Natural killer cell treated with Interleukin-12 subunit alpha and Interleukin-12 subunit beta and Interleukin-15 and Interleukin-18, amount 100 ng/mL, for 72 hours (primary cell): ENCODE results near the gene GNAS-AS1. TPM values are rescaled to one million over a fixed set of nuclear protein-coding genes. Genes with fewer than 3 reads are reported as not detected.
A peak's percentile ranks its signal among the peaks of the same experiment; 100 is the strongest.

ENCODE experiments used
- ATAC-seq, 2 donors: fragments of 150-1000 bp; cut with Tn5 transposase in 1 of 2; sonication (Bioruptor Pico), chemical (Tn5 transposase) in 1 of 2; 2 replicates each; pipeline ENCODE4 v1.10.0; 2021
- DNase-seq: peaks from one replicate; pipeline ENCODE4 v3.0.0; 2022; ENCODE audit warnings: low spot score
- H3K27ac Mint-ChIP-seq, 2 donors: 1 replicate in 1 of 2; 2 replicates in 1 of 2; pipeline ENCODE4 v1.8.0; 2022; ENCODE audit warnings: mixed read lengths in 2 of 2, mild to moderate bottlenecking in 1 of 2, moderate library complexity in 1 of 2
- H3K27me3 Mint-ChIP-seq, 2 donors: 1 replicate in 1 of 2; 2 replicates in 1 of 2; pipeline ENCODE4 v1.8.0; 2022; ENCODE audit warnings: mixed read lengths in 2 of 2
- H3K36me3 Mint-ChIP-seq: one replicate; pipeline ENCODE4 v1.8.0; 2022; ENCODE audit warnings: mixed read lengths
- H3K4me1 Mint-ChIP-seq, 2 donors: 1 replicate in 1 of 2; 2 replicates in 1 of 2; pipeline ENCODE4 v1.8.0; 2022; ENCODE audit warnings: low read depth in 2 of 2, mixed read lengths in 2 of 2, mild to moderate bottlenecking in 1 of 2
- H3K4me3 Mint-ChIP-seq: one replicate; pipeline ENCODE4 v1.8.0; 2022; ENCODE audit warnings: mixed read lengths
- H3K9me3 Mint-ChIP-seq: 2 replicates; pipeline ENCODE4 v1.8.0; 2022; ENCODE audit warnings: mixed read lengths
- total RNA-seq, 2 donors: library from RNA; stranded (reverse); gene quantifications; one replicate each; pipeline ENCODE4 v1.2.3, GENCODE V29; 2022

The GNAS-AS1 gene
- total RNA-seq, 2 donors from 2014 or later, result 0.29 to 4.7 TPM

GRCh38 chr20:58793512-58794420, 56.9 kb downstream of the GNAS-AS1 start:
- Mint-ChIP-seq H3K36me3 (no peaks in the 10 kb centered on the region), H3K4me1 (no peaks in the 10 kb centered on the region), H3K27ac (no peak overlapping the region), H3K27me3 (peaks cover 3 to 15% of the 10 kb centered on the region in 2 donors), H3K4me3 (no peak overlapping the region), H3K9me3 (no peaks in the 10 kb centered on the region)
- DNase-seq, result no peak
- ATAC-seq, result peak in 1 of 2 donors; percentile 10

- Mint-ChIP-seq H3K27ac (no peak overlapping the region), H3K36me3 (no peaks in the 10 kb centered on the region), H3K27me3 (peaks cover 10 to 20% of the 10 kb centered on the region in 2 donors), H3K4me1 (no peaks in the 10 kb centered on the region), H3K9me3 (no peaks in the 10 kb centered on the region), H3K4me3 (no peak overlapping the region)
- DNase-seq, result no peak
- ATAC-seq, result no peak
Measured at GRCh38 chr20:58792426-58792825, 58.3 kb downstream of the GNAS-AS1 start.

GRCh38 chr20:58791286-58791685, 59.4 kb downstream of the GNAS-AS1 start:
- DNase-seq (no peak), ATAC-seq (no peak)
- H3K4me3 Mint-ChIP-seq, result no peak overlapping the region
- H3K9me3 Mint-ChIP-seq, result no peaks in the 10 kb centered on the region
- peaks cover 10 to 15% of the 10 kb centered on the region in 2 donors for H3K27me3 Mint-ChIP-seq
- no peaks in the 10 kb centered on the region for H3K36me3 Mint-ChIP-seq
- H3K27ac Mint-ChIP-seq, result no peak overlapping the region
- H3K4me1 Mint-ChIP-seq, result no peaks in the 10 kb centered on the region

- DNase-seq (no peak), ATAC-seq (no peak)
- H3K4me3 Mint-ChIP-seq, result no peak overlapping the region
- H3K9me3 Mint-ChIP-seq, result no peaks in the 10 kb centered on the region
- peaks cover 10 to 15% of the 10 kb centered on the region in 2 donors for H3K27me3 Mint-ChIP-seq
- no peaks in the 10 kb centered on the region for H3K4me1 Mint-ChIP-seq
- H3K36me3 Mint-ChIP-seq, result no peaks in the 10 kb centered on the region
- H3K27ac Mint-ChIP-seq, result no peak overlapping the region
Measured at GRCh38 chr20:58790454-58790853, 60.2 kb downstream of the GNAS-AS1 start.

- DNase-seq, result no peak
- Mint-ChIP-seq H3K27ac (no peak overlapping the region), H3K4me3 (no peak overlapping the region)
Measured at GRCh38 chr20:58788896-58789544, 61.7 kb downstream of the GNAS-AS1 start.

GRCh38 chr20:58787211-58788005, 63.3 kb downstream of the GNAS-AS1 start:
- ATAC-seq, result no peak
- Mint-ChIP-seq H3K9me3 (no peaks in the 10 kb centered on the region), H3K36me3 (no peaks in the 10 kb centered on the region), H3K27ac (no peak overlapping the region), H3K27me3 (peaks cover 20 to 24% of the 10 kb centered on the region in 2 donors), H3K4me1 (no peaks in the 10 kb centered on the region), H3K4me3 (no peak overlapping the region)
- DNase-seq, result no peak

More at GRCh38 chr20:58788896-58789544, 61.7 kb downstream of the GNAS-AS1 start:
- Mint-ChIP-seq H3K4me1 (no peaks in the 10 kb centered on the region), H3K9me3 (no peaks in the 10 kb centered on the region), H3K27me3 (peaks cover 18 to 20% of the 10 kb centered on the region in 2 donors), H3K36me3 (no peaks in the 10 kb centered on the region)
- no peak for ATAC-seq

GRCh38 chr20:58784321-58785074, 66.2 kb downstream of the GNAS-AS1 start:
- no peak for DNase-seq
- Mint-ChIP-seq H3K36me3 (no peaks in the 10 kb centered on the region), H3K4me1 (no peaks in the 10 kb centered on the region), H3K4me3 (no peak overlapping the region), H3K27ac (no peak overlapping the region), H3K27me3 (peaks cover 31 to 32% of the 10 kb centered on the region in 2 donors), H3K9me3 (no peaks in the 10 kb centered on the region)
- ATAC-seq, result peak in 1 of 2 donors; percentile 26

- no peaks in the 10 kb centered on the region for H3K9me3 Mint-ChIP-seq
- H3K27ac Mint-ChIP-seq, result no peak overlapping the region
- no peak overlapping the region for H3K4me3 Mint-ChIP-seq
- peaks cover 31% of the 10 kb centered on the region in 2 donors for H3K27me3 Mint-ChIP-seq
- H3K36me3 Mint-ChIP-seq, result no peaks in the 10 kb centered on the region
- ATAC-seq (no peak), DNase-seq (no peak)
- H3K4me1 Mint-ChIP-seq, result no peaks in the 10 kb centered on the region
Measured at GRCh38 chr20:58783511-58784011, 67.1 kb downstream of the GNAS-AS1 start.

GRCh38 chr20:58781138-58781537, 69.6 kb downstream of the GNAS-AS1 start:
- no peak for ATAC-seq
- H3K36me3 Mint-ChIP-seq, result no peaks in the 10 kb centered on the region
- H3K27me3 Mint-ChIP-seq, result peaks cover 33 to 34% of the 10 kb centered on the region in 2 donors
- no peak overlapping the region for H3K27ac Mint-ChIP-seq
- peaks cover 0 to 5% of the 10 kb centered on the region in 2 donors for H3K4me1 Mint-ChIP-seq
- no peak for DNase-seq
- H3K4me3 Mint-ChIP-seq, result no peak overlapping the region
- no peaks in the 10 kb centered on the region for H3K9me3 Mint-ChIP-seq

GRCh38 chr20:58778760-58779159, 71.9 kb downstream of the GNAS-AS1 start:
- DNase-seq, result no peak
- Mint-ChIP-seq H3K27me3 (peaks cover 31 to 34% of the 10 kb centered on the region in 2 donors), H3K4me3 (no peak overlapping the region), H3K27ac (no peak overlapping the region), H3K9me3 (no peaks in the 10 kb centered on the region), H3K4me1 (peaks cover 0 to 5% of the 10 kb centered on the region in 2 donors), H3K36me3 (no peaks in the 10 kb centered on the region)
- ATAC-seq, result no peak

GRCh38 chr20:58777657-58778056, 73.0 kb downstream of the GNAS-AS1 start:
- Mint-ChIP-seq H3K27me3 (peaks cover 34 to 42% of the 10 kb centered on the region in 2 donors), H3K36me3 (no peaks in the 10 kb centered on the region), H3K27ac (no peak overlapping the region), H3K9me3 (no peaks in the 10 kb centered on the region), H3K4me1 (peaks cover 0 to 5% of the 10 kb centered on the region in 2 donors), H3K4me3 (no peak overlapping the region)
- ATAC-seq (peak in 1 of 2 donors; percentile 50), DNase-seq (no peak)

- ATAC-seq, result no peak
- Mint-ChIP-seq H3K27ac (no peak overlapping the region), H3K4me3 (no peak overlapping the region), H3K36me3 (no peaks in the 10 kb centered on the region), H3K27me3 (peaks cover 32 to 35% of the 10 kb centered on the region in 2 donors), H3K9me3 (no peaks in the 10 kb centered on the region), H3K4me1 (peaks cover 0 to 5% of the 10 kb centered on the region in 2 donors)
- no peak for DNase-seq
Measured at GRCh38 chr20:58776109-58776508, 74.6 kb downstream of the GNAS-AS1 start.

GRCh38 chr20:58775371-58775770, 75.3 kb downstream of the GNAS-AS1 start:
- Mint-ChIP-seq H3K4me3 (no peak overlapping the region), H3K9me3 (no peaks in the 10 kb centered on the region), H3K4me1 (peaks cover 0 to 5% of the 10 kb centered on the region in 2 donors), H3K27me3 (peaks cover 31 to 35% of the 10 kb centered on the region in 2 donors), H3K36me3 (no peaks in the 10 kb centered on the region), H3K27ac (no peak overlapping the region)
- no peak for DNase-seq
- ATAC-seq, result no peak
